HepG2 (cell line): ENCODE measurements around the gene NEK5. TPM values are rescaled to one million over a fixed set of nuclear protein-coding genes. Genes with fewer than 3 reads are reported as not detected.

Experiments
- ATAC-seq: fragments of 200-7000 bp; cut with Tn5 transposase; 3 replicates; pipeline ENCODE4 v1.9.1; 2020; ENCODE audit warnings: mild to moderate bottlenecking, moderate library complexity
- BruUV-seq: library from RNA; stranded (reverse); fragments of 400-500 nt; replicated peaks from 2 replicates; lab custom pipeline; 2021; lab: Mats Ljungman, UMichigan
- CTCF ChIA-PET: fragments of 300-600 bp; formaldehyde crosslinking; extraction: SDS; loops from one replicate; lab custom pipeline; 2021; ENCODE audit warnings: low total read pairs, inconsistent platforms, low intra/inter-chr PET ratio; lab: Yijun Ruan, JAX
- POLR2A ChIA-PET: fragments of 350-600 bp; sonication (Branson Sonifier 250); formaldehyde crosslinking; loops from one replicate; lab custom pipeline; 2020; ENCODE audit warnings: antibody characterized with exemption, inconsistent platforms; lab: Yijun Ruan, JAX
- DNase-seq: peaks from one replicate; pipeline ENCODE4 v3.0.0-alpha.2; 2015; ENCODE audit warnings: low spot score
- FAIRE-seq: peaks from 3 replicates; lab custom pipeline; 2011; peaks lifted over from hg19 to GRCh38; lab: Jason Lieb, UNC
- H2AFZ ChIP-seq: one replicate; pipeline ENCODE4 v1.6.1; 2011; ENCODE audit warnings: low read length, inconsistent platforms
- H3K27ac ChIP-seq: fragments of 300-600 bp; 3 replicates; pipeline ENCODE4 v1.8.0; 2011; ENCODE audit warnings: mixed run types, mild to moderate bottlenecking, mixed read lengths, low read length, inconsistent platforms; ENCODE audit not compliant: insufficient read depth; ENCODE audit errors: extremely low read length
- H3K27me3 ChIP-seq, 2 experiments: fragments of 200-600 bp in 1 of 2; 2 replicates in 1 of 2; 3 replicates in 1 of 2; pipeline versions ENCODE4 v1.6.0 to v1.8.0; 2011; ENCODE audit warnings: low read length in 2 of 2, mild to moderate bottlenecking in 2 of 2, moderate library complexity in 2 of 2, inconsistent platforms in 1 of 2; ENCODE audit not compliant: insufficient read depth in 2 of 2, control insufficient read depth in 1 of 2
- H3K36me3 ChIP-seq, 2 experiments: fragments of 200-600 bp in 1 of 2; replicated peaks in 1 of 2; 2 replicates in 1 of 2; 3 replicates in 1 of 2; pipeline versions ENCODE4 v1.5.1 to v1.8.0; 2011; ENCODE audit warnings: low read length in 2 of 2, inconsistent platforms in 1 of 2; ENCODE audit not compliant: insufficient read depth in 2 of 2, control insufficient read depth in 1 of 2
- H3K4me1 ChIP-seq: 2 replicates; pipeline ENCODE4 v1.5.1; 2012; ENCODE audit warnings: low read length, inconsistent platforms; ENCODE audit not compliant: insufficient read depth
- H3K4me2 ChIP-seq: 2 replicates; pipeline ENCODE4 v1.6.0; 2011; ENCODE audit warnings: low read depth, low read length, inconsistent platforms
- H3K4me3 ChIP-seq, 3 experiments: fragments of 200-600 bp in 1 of 3; sonication (generic), shearing (Covaris generic) in 1 of 3; replicated peaks in 1 of 3; 2 replicates each; pipeline ENCODE4 v1.5.1; 2011 to 2016; ENCODE audit warnings: low read length in 3 of 3, inconsistent platforms in 2 of 3, low read depth in 2 of 3, mild to moderate bottlenecking in 2 of 3, control low read depth in 1 of 3, mixed read lengths in 1 of 3; ENCODE audit not compliant: insufficient read depth in 1 of 3
- H3K79me2 ChIP-seq: one replicate; pipeline ENCODE4 v1.6.1; 2011; ENCODE audit warnings: low read length, inconsistent platforms; ENCODE audit not compliant: insufficient read depth
- H3K9ac ChIP-seq: 2 replicates; pipeline ENCODE4 v1.6.0; 2011; ENCODE audit warnings: mild to moderate bottlenecking, low read depth, low read length, inconsistent platforms; ENCODE audit not compliant: insufficient read depth
- H3K9me3 ChIP-seq: 2 replicates; pipeline ENCODE4 v1.5.1; 2012; ENCODE audit warnings: mild to moderate bottlenecking, low read length
- H4K20me1 ChIP-seq: 2 replicates; pipeline ENCODE4 v1.6.0; 2011; ENCODE audit warnings: inconsistent platforms, mild to moderate bottlenecking, low read length, moderate library complexity; ENCODE audit not compliant: insufficient read depth
- CC2D1A ChIP-seq: sonication (generic); formaldehyde crosslinking; IDR thresholded peaks from 2 replicates; pipeline ENCODE4 v1.8.1; 2023; ENCODE audit warnings: mild to moderate bottlenecking, missing genetic modification reagents
- MED8 ChIP-seq: sonication (generic); formaldehyde crosslinking; IDR thresholded peaks from 2 replicates; pipeline ENCODE4 v1.8.1; 2023; ENCODE audit warnings: mild to moderate bottlenecking, missing genetic modification reagents; ENCODE audit not compliant: insufficient replicate concordance
- NR2C2 ChIP-seq: sonication (generic); formaldehyde crosslinking; IDR thresholded peaks from 2 replicates; pipeline ENCODE4 v1.4.0; 2020; ENCODE audit warnings: missing genetic modification reagents, mild to moderate bottlenecking, moderate library complexity, borderline replicate concordance
- PLRG1 ChIP-seq: fragments of 450-650 bp; conservative IDR thresholded peaks from 2 replicates; pipeline ENCODE4 v1.6.1; 2016
- SIN3B ChIP-seq: fragments of 150-350 bp; IDR thresholded peaks from 2 replicates; pipeline ENCODE4 v1.6.1; 2014; ENCODE audit warnings: low read length
- SOX6 ChIP-seq, 2 experiments: fragments of 450-650 bp in 1 of 2; sonication (generic) in 1 of 2; formaldehyde crosslinking in 1 of 2; IDR thresholded peaks; 2 replicates each; pipeline versions ENCODE4 v1.4.0 to v1.6.1; 2017 to 2020; ENCODE audit warnings: antibody characterized with exemption in 1 of 2, mild to moderate bottlenecking in 1 of 2, missing genetic modification reagents in 1 of 2
- ZFP36L2 ChIP-seq: sonication (generic); formaldehyde crosslinking; IDR thresholded peaks from 2 replicates; pipeline ENCODE4 v1.4.0; 2020; ENCODE audit warnings: missing genetic modification reagents
- ZFP62 ChIP-seq: sonication (generic); formaldehyde crosslinking; IDR thresholded peaks from 2 replicates; pipeline ENCODE4 v1.4.0; 2020; ENCODE audit warnings: missing genetic modification reagents
- ZNF160 ChIP-seq: sonication (generic); formaldehyde crosslinking; IDR thresholded peaks from 2 replicates; pipeline ENCODE4 v1.8.0; 2022; ENCODE audit warnings: mild to moderate bottlenecking, inconsistent platforms, missing genetic modification reagents
- ZNF205 ChIP-seq: IDR thresholded peaks from 2 replicates; pipeline ENCODE4 v1.6.1; 2018; ENCODE audit warnings: missing biosample characterization, missing genetic modification reagents
- ZNF713 ChIP-seq: sonication (generic); formaldehyde crosslinking; IDR thresholded peaks from 2 replicates; pipeline ENCODE4 v1.4.0; 2020; ENCODE audit warnings: mild to moderate bottlenecking, missing genetic modification reagents
- WGBS: methylation state at CpG from one replicate; pipeline ENCODE4 v1.1.6; 2017; ENCODE audit warnings: low lambda C conversion rate; 5-methylcytosine and 5-hydroxymethylcytosine counted together
- in situ Hi-C: cut with HindIII; loops from 2 replicates; pipeline ENCODE4 v1.10.0; 2017; ENCODE audit warnings: low pct_unique_long_range_greater_than_20kb; ENCODE audit not compliant: extremely low pct_ligation_motif_present
- intact Hi-C: fragments of 100-400 bp; cut with micrococcal nuclease; formaldehyde crosslinking; loops from one replicate; pipeline ENCODE4 v1.10.0; 2022; ENCODE audit not compliant: unreplicated experiment
- polyA plus RNA-seq, 8 experiments: library from polyadenylated mRNA; depleted of rRNA in 3 of 8; stranded (reverse) in 7 of 8; unstranded in 1 of 8; fragments of >200 nt; fragmentation: Illumina TruSeq in 4 of 8; extraction: Trizol in 4 of 8; gene quantifications; 2 replicates each; pipeline versions ENCODE4 v1.2.1 to v1.2.3, GENCODE V29; 2011 to 2016; ENCODE audit warnings: low read depth in 4 of 8, missing spikeins in 1 of 8, mixed read lengths in 1 of 8; ENCODE audit not compliant: insufficient read depth in 1 of 8
- total RNA-seq, 5 experiments: library from RNA; depleted of rRNA; stranded (reverse); fragments of >200 nt; fragmentation: Illumina TruSeq; extraction: Trizol; gene quantifications; 2 replicates each; pipeline ENCODE4 v1.2.3, GENCODE V29; 2016; ENCODE audit warnings: low read depth in 1 of 5
- TF ChIP-seq, protein P1 (sequence below): sonication (generic); formaldehyde crosslinking; IDR thresholded peaks from 2 replicates; pipeline ENCODE4 v1.8.1; 2023; ENCODE audit warnings: missing genetic modification reagents, mild to moderate bottlenecking, borderline replicate concordance
- TF ChIP-seq, protein P2 (sequence below): IDR thresholded peaks from 2 replicates; pipeline ENCODE4 v1.6.1; 2016

The NEK5 gene
- total and polyA plus RNA-seq, 2 of the 13 experiments (the other 11 are each of a cell fraction or from before 2014, with no cell fraction given) = 0.12 to 0.22 TPM

DNA sequence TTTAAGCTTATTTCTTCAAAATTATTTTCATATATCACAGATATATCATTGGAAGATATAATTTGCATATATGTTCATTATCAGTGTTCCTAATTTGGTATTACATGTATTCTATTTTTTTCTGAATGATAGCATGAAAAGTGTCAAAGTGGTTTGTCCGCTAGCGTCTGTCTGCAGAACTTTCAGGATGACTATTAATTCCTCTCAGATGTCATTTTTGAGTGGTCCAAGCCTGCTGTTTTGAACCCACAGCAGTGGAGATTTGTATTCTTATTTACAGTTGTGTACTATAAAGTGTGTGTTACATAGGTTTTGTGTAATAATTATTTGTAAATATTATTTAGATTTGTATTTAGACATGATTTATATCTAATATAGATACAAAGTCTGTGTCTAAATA is 95.8 kb downstream of the NEK5 start:
- Histone ChIP-seq H3K4me3 (no peak overlapping the region), H3K4me1 (peaks cover 28% of the 10 kb centered on the region), H3K4me2 (no peak overlapping the region), H3K27ac (no peak overlapping the region), H4K20me1 (no peaks in the 10 kb centered on the region), H3K9ac (no peak overlapping the region), H2AFZ (no peak overlapping the region), H3K27me3 (no peaks in the 10 kb centered on the region), H3K9me3 (no peaks in the 10 kb centered on the region), H3K79me2 (peaks cover 4% of the 10 kb centered on the region), H3K36me3 (peaks cover 2 to 19% of the 10 kb centered on the region in 2 experiments; a peak in 3 of 5 replicates)
- intact Hi-C loops = no loop called here
- in situ Hi-C loops = no loop called here
- WGBS = 97% methylated on average over 2 of the region's 2 CpGs
- no peak for FAIRE-seq
- ChIA-PET POLR2A (no interaction called here), CTCF (no interaction called here)
- ATAC-seq = no peak
- TF ChIP-seq ZNF160 (CRISPR knock-in tag) = no peak
- no peak for TF ChIP-seq MED8
- TF ChIP-seq, protein P1, sequence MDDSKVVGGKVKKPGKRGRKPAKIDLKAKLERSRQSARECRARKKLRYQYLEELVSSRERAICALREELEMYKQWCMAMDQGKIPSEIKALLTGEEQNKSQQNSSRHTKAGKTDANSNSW (CRISPR knock-in tag) = no peak
- TF ChIP-seq PLRG1 = no peak
- no peak for TF ChIP-seq SOX6 (IDR thresholded peaks at IDR 0.05)
- TF ChIP-seq SOX6 (CRISPR knock-in tag; IDR thresholded peaks at IDR 0.05) = no peak
- no peak for TF ChIP-seq CC2D1A (CRISPR knock-in tag)
- TF ChIP-seq ZFP36L2 (CRISPR knock-in tag) = no peak
- TF ChIP-seq ZNF205 (CRISPR knock-in tag) = no peak
- TF ChIP-seq SIN3B = no peak
- no peak for TF ChIP-seq NR2C2
- TF ChIP-seq ZFP62 = no peak
- TF ChIP-seq, protein P2, sequence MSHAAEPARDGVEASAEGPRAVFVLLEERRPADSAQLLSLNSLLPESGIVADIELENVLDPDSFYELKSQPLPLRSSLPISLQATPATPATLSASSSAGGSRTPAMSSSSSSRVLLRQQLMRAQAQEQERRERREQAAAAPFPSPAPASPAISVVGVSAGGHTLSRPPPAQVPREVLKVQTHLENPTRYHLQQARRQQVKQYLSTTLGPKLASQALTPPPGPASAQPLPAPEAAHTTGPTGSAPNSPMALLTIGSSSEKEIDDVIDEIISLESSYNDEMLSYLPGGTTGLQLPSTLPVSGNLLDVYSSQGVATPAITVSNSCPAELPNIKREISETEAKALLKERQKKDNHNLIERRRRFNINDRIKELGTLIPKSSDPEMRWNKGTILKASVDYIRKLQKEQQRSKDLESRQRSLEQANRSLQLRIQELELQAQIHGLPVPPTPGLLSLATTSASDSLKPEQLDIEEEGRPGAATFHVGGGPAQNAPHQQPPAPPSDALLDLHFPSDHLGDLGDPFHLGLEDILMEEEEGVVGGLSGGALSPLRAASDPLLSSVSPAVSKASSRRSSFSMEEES (CRISPR knock-in tag) = no peak
- no peak for TF ChIP-seq ZNF713 (CRISPR knock-in tag)
- no peak for DNase-seq
- BruUV-seq = no TSS peak
